PFSK-1 (cell line): ENCODE data around the gene RERE.

ENCODE experiments used
- FOXP2 ChIP-seq: optimal IDR thresholded peaks from 2 replicates; pipeline ENCODE3; 2011; ENCODE audit warnings: borderline replicate concordance, control low read depth, inconsistent platforms; ENCODE audit not compliant: insufficient read depth; ENCODE audit errors: extremely low read length, extremely low read depth
- POLR2AphosphoS5 ChIP-seq: IDR thresholded peaks from 2 replicates; pipeline ENCODE4 v1.6.1; 2012; ENCODE audit warnings: low read depth, mild to moderate bottlenecking, control low read depth, low read length, moderate library complexity
- SIN3A ChIP-seq: IDR thresholded peaks from 2 replicates; pipeline ENCODE4 v1.6.1; 2012; ENCODE audit warnings: mild to moderate bottlenecking, low read length, moderate library complexity, borderline replicate concordance; ENCODE audit not compliant: insufficient read depth
- TAF1 ChIP-seq: IDR thresholded peaks from 2 replicates; pipeline ENCODE4 v1.6.1; 2012; ENCODE audit warnings: low read length, control low read depth, borderline replicate concordance; ENCODE audit not compliant: insufficient read depth
- TF ChIP-seq, protein P1 (sequence below), 2 experiments: IDR thresholded peaks; 2 replicates each; pipeline versions ENCODE4 v1.6.1 to v1.8.0; 2011 to 2012; ENCODE audit warnings: low read depth in 2 of 2, low read length in 2 of 2, control low read depth in 1 of 2, inconsistent platforms in 1 of 2, mild to moderate bottlenecking in 1 of 2, moderate library complexity in 1 of 2; ENCODE audit not compliant: insufficient read depth in 1 of 2

The RERE gene

DNA sequence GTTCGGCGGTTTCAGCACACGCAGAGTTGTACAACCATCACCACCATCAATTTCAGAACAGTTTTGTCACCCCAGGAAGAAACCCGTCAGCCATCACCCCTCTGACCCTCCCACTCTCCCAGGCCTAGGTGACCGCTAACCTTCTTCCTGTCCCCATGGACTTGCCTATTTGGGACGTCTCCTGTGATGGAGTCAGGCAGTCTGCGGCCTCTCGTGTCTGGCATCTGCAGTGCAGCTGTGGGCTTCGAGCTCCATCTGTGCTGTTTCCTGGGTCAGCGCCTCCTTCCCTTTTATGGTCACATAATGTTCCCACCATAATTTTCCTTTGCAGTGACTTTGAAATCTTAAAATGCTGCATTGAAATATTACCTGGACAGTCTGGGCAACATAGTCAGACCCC is 475.1 kb downstream of the RERE start:
- no peak for TF ChIP-seq POLR2AphosphoS5
- no peak for TF ChIP-seq TAF1
- TF ChIP-seq, protein P1, sequence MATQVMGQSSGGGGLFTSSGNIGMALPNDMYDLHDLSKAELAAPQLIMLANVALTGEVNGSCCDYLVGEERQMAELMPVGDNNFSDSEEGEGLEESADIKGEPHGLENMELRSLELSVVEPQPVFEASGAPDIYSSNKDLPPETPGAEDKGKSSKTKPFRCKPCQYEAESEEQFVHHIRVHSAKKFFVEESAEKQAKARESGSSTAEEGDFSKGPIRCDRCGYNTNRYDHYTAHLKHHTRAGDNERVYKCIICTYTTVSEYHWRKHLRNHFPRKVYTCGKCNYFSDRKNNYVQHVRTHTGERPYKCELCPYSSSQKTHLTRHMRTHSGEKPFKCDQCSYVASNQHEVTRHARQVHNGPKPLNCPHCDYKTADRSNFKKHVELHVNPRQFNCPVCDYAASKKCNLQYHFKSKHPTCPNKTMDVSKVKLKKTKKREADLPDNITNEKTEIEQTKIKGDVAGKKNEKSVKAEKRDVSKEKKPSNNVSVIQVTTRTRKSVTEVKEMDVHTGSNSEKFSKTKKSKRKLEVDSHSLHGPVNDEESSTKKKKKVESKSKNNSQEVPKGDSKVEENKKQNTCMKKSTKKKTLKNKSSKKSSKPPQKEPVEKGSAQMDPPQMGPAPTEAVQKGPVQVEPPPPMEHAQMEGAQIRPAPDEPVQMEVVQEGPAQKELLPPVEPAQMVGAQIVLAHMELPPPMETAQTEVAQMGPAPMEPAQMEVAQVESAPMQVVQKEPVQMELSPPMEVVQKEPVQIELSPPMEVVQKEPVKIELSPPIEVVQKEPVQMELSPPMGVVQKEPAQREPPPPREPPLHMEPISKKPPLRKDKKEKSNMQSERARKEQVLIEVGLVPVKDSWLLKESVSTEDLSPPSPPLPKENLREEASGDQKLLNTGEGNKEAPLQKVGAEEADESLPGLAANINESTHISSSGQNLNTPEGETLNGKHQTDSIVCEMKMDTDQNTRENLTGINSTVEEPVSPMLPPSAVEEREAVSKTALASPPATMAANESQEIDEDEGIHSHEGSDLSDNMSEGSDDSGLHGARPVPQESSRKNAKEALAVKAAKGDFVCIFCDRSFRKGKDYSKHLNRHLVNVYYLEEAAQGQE (IDR thresholded peaks at IDR 0.05; ENCODE audit: insufficient read depth in 1 of 2, low read depth in 2 of 2, low read length in 2 of 2): no peak
- TF ChIP-seq SIN3A: no peak
- no peak for TF ChIP-seq FOXP2

DNA sequence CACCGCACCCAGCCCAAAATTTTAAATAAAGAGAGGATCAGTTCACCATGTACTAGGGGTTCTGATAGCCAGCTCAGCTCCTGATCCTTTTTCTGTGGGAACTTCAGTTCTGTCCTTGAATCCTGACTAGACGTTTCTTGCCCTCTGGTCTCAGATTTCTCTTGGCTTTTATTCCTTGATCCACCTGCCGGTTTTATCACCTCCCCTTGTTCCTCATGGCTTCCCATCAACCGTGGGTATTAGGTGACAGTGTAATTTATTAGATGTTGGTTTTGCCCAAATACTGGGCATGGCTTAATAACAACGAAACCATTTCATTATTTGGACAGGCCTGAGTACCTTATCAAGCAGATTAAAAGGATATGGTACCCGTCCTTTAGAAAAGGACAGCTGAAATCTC is 477.0 kb downstream of the RERE start:
- TF ChIP-seq, protein P1 (IDR thresholded peaks at IDR 0.05; ENCODE audit: insufficient read depth in 1 of 2, low read depth in 2 of 2, low read length in 2 of 2): no peak
- no peak for TF ChIP-seq TAF1
- TF ChIP-seq SIN3A: no peak
- no peak for TF ChIP-seq FOXP2
- TF ChIP-seq POLR2AphosphoS5: no peak

DNA sequence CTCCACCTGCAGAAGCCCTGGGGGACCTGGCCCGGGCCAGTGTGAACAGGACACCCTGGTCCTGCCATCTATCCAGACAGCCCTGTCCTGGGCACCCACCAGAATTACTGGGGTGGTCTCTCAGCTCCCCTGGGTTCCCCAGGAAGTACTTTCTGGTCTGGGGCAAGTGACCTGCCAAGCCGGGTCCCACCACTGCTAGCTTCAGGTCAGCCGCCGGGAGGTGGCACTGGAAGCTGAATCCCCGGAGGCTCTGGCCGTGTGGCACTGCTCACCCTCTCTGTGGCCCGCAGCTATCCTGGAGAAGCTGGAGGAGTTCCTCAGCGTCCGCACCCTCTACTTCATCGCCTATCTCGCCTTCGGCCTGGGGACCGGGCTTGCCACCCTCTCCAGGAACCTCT is 478.2 kb downstream of the RERE start:
- TF ChIP-seq POLR2AphosphoS5: no peak
- TF ChIP-seq TAF1: no peak
- TF ChIP-seq, protein P1 (IDR thresholded peaks at IDR 0.05; ENCODE audit: insufficient read depth in 1 of 2, low read depth in 2 of 2, low read length in 2 of 2): no peak
- TF ChIP-seq SIN3A: no peak
- no peak for TF ChIP-seq FOXP2

DNA sequence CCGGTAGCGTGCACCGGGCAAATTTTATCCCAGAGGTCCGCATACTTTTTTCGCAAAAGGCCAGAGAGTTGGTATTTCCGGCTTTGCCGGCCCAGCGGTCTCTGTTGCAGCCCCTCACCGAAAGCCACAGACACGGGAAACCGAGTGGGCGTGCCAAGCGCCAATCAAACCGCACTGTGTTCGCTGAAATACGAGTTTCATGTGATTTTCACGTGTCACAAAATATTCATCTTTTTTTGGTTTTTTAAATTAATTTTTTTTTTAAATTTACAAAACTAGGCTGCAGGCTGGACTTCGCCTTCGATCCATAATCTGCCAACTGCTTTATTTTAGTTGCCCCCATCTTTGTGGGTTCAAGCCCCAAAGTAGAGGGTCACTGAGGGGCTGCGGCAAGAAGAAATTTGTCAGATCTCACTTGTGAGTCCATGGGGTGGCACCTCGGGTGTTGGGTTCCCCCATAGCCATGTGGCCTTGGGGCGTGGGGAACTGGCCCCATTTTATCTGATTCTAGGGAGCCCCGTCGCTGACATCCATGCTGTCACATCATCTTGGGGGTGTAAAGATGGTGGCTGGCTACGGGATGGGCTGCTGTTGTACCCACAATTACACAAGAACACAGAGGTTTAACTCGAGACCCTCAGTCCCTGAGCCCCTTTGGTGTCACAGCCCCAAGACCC is 478.8 kb downstream of the RERE start:
- TF ChIP-seq TAF1 (no peak), FOXP2 (no peak), POLR2AphosphoS5 (no peak), SIN3A (no peak)
- TF ChIP-seq, protein P1 (IDR thresholded peaks at IDR 0.05; ENCODE audit: insufficient read depth in 1 of 2, low read depth in 2 of 2, low read length in 2 of 2): no peak
